GM10266 (cell line): ENCODE measurements around the gene SMS.

Source experiments
- DNase-seq: peaks from one replicate; pipeline ENCODE4 v3.0.0; 2012; ENCODE audit errors: extremely low spot score
- CTCF ChIP-seq: IDR thresholded peaks from 2 replicates; pipeline ENCODE4 v1.5.1; 2012; ENCODE audit warnings: mild to moderate bottlenecking, low read depth; ENCODE audit not compliant: control insufficient read depth, insufficient read depth; ENCODE audit errors: missing control alignments

The SMS gene

GRCh38 chrX:21996872-21997455 is 56.5 kb downstream of the SMS start:
- no peak for DNase-seq
- TF ChIP-seq CTCF = no peak

DNA sequence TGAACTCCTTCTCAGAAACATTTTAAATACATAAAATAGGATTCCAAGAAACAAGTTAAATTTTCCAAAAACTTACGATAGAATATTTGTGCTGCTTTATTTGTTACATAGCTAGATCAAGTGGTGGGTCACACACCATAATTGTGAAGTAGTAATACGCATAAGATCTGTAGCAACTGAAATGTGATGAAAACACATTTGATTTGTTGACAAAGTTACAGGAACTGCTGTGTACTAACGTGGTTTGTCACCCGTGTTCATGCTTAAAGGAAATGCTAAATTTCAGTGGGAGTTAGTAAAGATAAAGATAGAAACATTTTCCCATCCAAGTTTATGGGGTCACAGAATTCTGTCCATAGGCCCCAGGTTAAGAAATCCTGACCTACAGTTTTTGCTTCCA is 57.5 kb downstream of the SMS start:
- DNase-seq = no peak
- TF ChIP-seq CTCF = no peak

DNA sequence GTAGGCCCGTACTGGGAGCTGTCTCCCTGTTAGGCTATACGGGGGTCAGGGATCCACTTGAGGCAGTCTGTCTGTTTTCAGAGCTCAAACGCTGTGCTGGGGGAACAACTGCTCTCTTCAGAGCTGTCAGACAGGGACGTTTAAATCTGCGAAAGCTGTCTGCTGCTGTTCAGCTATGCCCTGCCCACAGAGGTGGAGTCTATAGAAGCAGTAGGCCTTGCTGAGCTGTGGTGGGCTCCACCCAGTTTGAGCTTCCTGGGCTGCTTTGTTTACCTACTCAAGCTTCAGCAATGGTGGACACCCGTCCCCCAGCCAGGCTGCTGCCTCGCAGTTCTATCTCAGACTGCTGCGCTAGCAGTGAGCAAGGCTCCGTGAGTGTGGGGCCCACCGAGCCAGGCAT is 64.4 kb downstream of the SMS start:
- TF ChIP-seq CTCF = no peak
- no peak for DNase-seq

GRCh38 chrX:22012051-22012450 is 71.5 kb downstream of the SMS start:
- DNase-seq = no peak
- no peak for TF ChIP-seq CTCF

- DNase-seq = no peak
- TF ChIP-seq CTCF = no peak
Observed at GRCh38 chrX:22012931-22013330, 72.4 kb downstream of the SMS start.

DNA sequence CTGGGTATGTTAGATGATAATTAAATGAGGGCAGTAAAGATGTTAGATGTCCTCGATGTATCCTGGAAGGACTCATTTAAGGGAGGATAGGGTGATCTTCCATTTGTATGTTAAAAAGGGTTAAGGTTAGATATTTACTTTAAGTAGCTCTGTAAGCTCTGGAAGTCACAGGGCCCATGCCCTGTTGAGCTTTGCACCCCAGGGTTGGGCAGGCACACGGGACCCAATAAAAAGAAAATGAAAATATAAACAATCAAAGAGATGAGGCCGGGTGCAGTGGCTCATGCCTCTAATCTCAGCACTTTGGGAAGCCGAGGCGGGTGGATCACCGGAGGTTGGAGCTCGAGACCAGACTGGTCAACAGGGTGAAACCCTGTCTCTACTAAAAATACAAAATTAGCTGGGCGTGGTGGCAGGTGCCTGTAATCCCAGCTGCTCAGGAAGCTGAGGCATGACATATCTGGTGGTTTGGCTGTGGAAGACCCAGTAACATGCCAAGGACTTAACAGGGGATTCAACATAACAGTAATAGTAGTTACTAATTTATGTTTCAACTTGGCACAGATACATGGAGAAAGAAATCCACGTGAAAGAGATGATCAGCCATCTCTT is 74.7 kb downstream of the SMS start:
- DNase-seq = no peak
- TF ChIP-seq CTCF = no peak

- no peak for TF ChIP-seq CTCF
- DNase-seq = no peak
Observed at GRCh38 chrX:22021751-22022324, 81.3 kb downstream of the SMS start.
